ENCODE results near the gene NMD3.

NMD3 gene

DNA sequence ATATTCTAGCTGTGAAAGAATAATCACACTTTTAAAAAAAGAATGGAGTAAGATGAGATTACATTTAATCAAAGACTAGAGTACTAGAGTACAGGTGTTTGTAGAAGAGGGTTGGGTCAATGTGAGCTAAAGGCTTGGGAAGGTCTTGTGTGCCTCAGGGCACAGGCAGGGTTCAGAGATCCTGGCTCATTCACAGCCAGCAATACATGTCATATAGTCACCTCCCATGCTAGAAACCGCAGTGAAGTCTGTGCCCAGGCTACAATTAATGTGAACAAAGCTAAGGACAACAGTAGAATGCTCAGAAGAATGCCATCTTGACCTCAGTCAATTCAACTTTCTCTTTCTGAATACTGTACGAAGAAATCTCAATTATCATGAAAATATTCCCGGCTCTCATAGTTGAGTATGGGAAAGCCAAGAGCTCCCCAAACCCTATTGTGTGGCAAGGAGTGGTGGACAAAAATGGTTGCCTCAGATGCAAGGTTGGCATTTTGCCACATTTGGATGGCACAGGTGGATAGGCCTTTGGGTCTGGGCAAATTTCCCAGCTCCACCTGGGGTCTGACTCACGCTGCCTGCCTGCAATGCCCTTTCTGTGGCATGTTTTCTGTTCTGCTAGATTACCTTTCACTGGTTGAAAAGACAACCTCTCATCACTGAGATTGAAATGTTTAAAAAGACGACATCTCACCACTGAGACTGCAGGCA, 70.2 kb downstream of the NMD3 start:
- TF ChIP-seq, protein P1, sequence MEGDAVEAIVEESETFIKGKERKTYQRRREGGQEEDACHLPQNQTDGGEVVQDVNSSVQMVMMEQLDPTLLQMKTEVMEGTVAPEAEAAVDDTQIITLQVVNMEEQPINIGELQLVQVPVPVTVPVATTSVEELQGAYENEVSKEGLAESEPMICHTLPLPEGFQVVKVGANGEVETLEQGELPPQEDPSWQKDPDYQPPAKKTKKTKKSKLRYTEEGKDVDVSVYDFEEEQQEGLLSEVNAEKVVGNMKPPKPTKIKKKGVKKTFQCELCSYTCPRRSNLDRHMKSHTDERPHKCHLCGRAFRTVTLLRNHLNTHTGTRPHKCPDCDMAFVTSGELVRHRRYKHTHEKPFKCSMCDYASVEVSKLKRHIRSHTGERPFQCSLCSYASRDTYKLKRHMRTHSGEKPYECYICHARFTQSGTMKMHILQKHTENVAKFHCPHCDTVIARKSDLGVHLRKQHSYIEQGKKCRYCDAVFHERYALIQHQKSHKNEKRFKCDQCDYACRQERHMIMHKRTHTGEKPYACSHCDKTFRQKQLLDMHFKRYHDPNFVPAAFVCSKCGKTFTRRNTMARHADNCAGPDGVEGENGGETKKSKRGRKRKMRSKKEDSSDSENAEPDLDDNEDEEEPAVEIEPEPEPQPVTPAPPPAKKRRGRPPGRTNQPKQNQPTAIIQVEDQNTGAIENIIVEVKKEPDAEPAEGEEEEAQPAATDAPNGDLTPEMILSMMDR (IDR thresholded peaks at IDR 0.05), result no peak

DNA sequence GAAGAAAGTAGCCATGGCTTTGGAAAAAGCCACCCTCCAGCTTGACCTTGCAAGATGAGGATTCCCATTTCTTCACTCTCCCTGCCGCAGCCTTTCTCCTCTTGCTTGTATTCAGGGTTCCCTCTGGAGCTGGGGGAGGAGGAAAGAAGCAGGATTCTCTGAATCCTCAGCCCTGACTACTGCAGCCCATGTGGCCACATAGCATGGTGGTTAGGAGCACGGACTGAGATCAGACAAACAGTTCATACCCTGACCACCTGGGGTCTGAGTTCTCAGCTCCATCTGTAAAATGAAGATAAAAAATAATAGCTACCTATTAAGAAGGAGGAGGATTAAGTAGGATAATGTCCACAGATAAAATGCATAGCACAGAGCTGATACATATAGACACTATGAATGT, 72.3 kb downstream of the NMD3 start:
- TF ChIP-seq, protein P1 (IDR thresholded peaks at IDR 0.05), result no peak

DNA sequence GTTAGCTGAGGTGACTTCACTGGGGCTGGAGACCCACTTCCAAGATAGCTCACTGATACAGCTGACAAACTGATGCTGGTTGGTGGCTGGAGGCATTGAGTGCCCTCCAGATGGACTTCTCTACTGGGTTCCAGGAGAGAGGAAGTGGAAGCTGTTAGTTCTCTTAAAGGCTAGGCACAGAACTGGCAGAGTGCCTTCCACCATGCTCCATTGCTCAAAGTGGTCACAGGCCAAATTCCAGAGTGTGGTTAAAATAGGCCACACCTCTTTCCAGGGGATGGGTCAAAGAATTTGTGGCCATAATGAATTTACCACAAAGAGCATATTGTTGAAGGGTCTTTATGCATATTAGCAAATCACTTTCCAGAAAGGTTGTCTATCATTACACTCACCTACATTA, 74.2 kb downstream of the NMD3 start:
- TF ChIP-seq, protein P1 (IDR thresholded peaks at IDR 0.05), result no peak

DNA sequence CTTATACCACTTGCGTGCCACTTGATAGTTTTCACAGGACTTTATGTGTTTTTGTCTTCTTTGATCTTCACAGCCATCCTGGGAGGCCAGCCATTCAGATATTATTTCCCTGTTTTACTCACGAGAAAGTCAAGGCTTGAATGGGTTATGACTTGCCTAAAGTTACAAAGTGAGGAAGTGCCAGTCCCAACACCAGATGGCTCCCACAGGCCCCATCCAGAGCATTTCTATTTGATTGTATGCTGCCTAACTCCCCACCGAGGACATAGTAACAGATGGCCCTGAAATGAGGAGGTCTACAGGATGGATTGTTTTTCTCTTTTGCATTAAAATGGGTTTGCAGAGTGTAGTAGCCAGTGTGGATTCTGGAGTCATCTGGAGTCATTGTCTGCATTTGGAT, 75.7 kb downstream of the NMD3 start:
- TF ChIP-seq, protein P1 (IDR thresholded peaks at IDR 0.05), result no peak
